H7 (cell line): ENCODE results near the gene CPSF2. TPM values are rescaled to one million over a fixed set of nuclear protein-coding genes. Genes with fewer than 3 reads are reported as not detected.
"Not testable (repeated sequence)": the region's sequence is repeated elsewhere in the genome, so short reads cannot be mapped to it uniquely, and the experiment has no call there.

Experiments
- DNase-seq: peaks from one replicate; pipeline ENCODE4 v3.0.0; 2012
- H3K27me3 ChIP-seq: 2 replicates; pipeline ENCODE4 v1.6.0; 2011; ENCODE audit warnings: mild to moderate bottlenecking, low read length; ENCODE audit not compliant: control insufficient read depth, insufficient read depth
- H3K36me3 ChIP-seq: replicated peaks from 2 replicates; pipeline ENCODE4 v1.5.1; 2011; ENCODE audit warnings: low read length; ENCODE audit not compliant: control insufficient read depth, insufficient read depth
- H3K4me3 ChIP-seq: 2 replicates; pipeline ENCODE4 v1.5.1; 2011; ENCODE audit warnings: low read depth, mild to moderate bottlenecking, control low read depth, low read length, moderate library complexity; ENCODE audit not compliant: insufficient read depth
- total RNA-seq: library from RNA; depleted of rRNA; stranded (reverse); fragments of >200 nt; shearing (Covaris generic); gene quantifications from 2 replicates; pipeline ENCODE4 v1.2.3, GENCODE V29; 2014

Gene CPSF2
- total RNA-seq, 1 experiment from 2014 or later, result 54.8 TPM

DNA sequence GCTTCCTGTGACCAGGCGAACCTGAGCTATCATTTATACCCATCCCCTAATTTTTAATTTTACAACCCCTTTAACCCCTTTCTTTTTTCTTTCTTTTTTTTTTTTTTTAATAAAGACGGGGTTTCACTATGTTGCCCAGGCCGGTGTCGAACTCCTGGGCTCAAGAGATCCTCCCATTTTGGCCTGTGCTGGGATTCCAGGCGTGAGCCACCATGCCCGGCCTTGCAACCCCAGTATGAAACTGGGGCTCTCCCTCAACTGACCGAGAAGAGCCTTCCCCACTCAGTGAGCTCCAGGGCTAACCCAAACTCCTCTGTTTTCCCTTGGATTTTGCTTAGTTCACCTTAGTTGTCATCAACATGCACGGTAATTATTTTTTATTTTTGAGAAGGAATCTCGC lies 992 bp downstream of the CPSF2 start:
- Histone ChIP-seq H3K4me3 (peak overlapping the region; percentile 78), H3K36me3 (peaks cover 7% of the 10 kb centered on the region), H3K27me3 (no peaks in the 10 kb centered on the region)
- DNase-seq, result no peak

DNA sequence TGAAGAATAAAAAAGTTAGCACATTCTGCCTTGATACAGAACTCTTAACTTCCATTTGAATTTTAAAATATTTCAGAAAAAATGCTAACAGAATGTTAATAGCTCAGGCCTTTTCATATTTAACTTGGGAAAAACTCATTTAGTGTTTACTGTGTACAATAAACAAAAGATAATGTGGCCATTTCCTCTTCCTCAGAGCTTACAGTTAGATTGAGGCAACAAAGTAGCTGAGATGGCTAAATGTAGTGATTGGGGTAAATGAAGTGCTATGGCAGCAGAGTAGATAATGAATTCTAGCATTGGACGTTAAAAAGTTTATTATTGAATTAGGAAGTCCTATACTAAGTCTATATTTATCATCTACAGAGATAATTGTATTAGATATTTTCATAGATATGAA lies 12.7 kb downstream of the CPSF2 start:
- no peak for DNase-seq
- Histone ChIP-seq H3K36me3 (peaks cover 26% of the 10 kb centered on the region), H3K27me3 (no peaks in the 10 kb centered on the region), H3K4me3 (no peak overlapping the region)

- DNase-seq, result no peak
- no peak overlapping the region for H3K4me3 ChIP-seq
- no peaks in the 10 kb centered on the region for H3K27me3 ChIP-seq
- peaks cover 27% of the 10 kb centered on the region for H3K36me3 ChIP-seq
Observed at GRCh38 chr14:92135269-92135668, 13.5 kb downstream of the CPSF2 start.

DNA sequence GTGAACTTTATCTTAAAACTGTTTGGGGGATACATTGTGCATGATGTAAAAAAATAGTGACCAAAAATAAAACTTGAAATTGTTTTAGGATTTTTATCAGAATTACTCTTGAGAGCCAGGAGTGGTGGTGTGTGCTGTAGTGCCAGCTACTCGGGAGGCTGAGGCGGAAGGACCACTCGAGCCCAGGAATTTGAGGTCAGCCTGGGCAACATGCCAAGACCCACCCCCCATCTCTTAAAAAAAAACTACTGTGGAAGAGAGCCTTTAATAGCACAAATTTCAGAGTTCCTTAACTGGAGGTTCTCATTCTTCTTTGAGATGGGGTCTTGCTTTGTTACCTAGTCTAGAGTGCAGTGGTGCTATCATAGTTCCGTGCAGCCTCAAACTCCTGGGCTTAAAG lies 21.5 kb downstream of the CPSF2 start:
- Histone ChIP-seq H3K36me3 (peaks cover 26% of the 10 kb centered on the region), H3K27me3 (no peaks in the 10 kb centered on the region), H3K4me3 (no peak overlapping the region)
- no peak for DNase-seq

- DNase-seq, result no peak
- Histone ChIP-seq H3K27me3 (no peaks in the 10 kb centered on the region), H3K4me3 (no peak overlapping the region), H3K36me3 (peaks cover 25% of the 10 kb centered on the region)
Observed at GRCh38 chr14:92143962-92144361, 22.2 kb downstream of the CPSF2 start.

DNA sequence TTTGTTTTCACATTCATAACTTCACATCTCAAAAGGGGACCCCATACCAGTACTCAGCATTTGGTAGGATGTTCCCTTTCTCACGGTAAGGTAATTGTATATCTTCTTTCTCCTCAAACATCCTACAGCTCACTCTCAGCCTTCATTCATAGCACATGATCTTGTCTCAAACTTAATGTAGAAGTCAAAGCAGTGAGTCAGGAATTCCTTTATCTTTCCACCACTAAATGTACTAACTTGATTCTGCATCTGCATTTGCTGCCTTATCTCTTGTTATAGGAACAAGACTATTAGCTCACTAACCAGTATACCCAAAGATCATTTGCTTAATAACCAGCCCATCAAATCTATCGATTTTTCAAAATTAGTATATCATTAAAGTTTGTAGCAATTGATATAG lies 22.9 kb downstream of the CPSF2 start:
- DNase-seq, result no peak
- Histone ChIP-seq H3K27me3 (no peaks in the 10 kb centered on the region), H3K36me3 (peaks cover 25% of the 10 kb centered on the region), H3K4me3 (no peak overlapping the region)

GRCh38 chr14:92153581-92153980 lies 31.8 kb downstream of the CPSF2 start:
- no peaks in the 10 kb centered on the region for H3K27me3 ChIP-seq
- DNase-seq, result no peak
- peaks cover 16% of the 10 kb centered on the region for H3K36me3 ChIP-seq
- no peak overlapping the region for H3K4me3 ChIP-seq

DNA sequence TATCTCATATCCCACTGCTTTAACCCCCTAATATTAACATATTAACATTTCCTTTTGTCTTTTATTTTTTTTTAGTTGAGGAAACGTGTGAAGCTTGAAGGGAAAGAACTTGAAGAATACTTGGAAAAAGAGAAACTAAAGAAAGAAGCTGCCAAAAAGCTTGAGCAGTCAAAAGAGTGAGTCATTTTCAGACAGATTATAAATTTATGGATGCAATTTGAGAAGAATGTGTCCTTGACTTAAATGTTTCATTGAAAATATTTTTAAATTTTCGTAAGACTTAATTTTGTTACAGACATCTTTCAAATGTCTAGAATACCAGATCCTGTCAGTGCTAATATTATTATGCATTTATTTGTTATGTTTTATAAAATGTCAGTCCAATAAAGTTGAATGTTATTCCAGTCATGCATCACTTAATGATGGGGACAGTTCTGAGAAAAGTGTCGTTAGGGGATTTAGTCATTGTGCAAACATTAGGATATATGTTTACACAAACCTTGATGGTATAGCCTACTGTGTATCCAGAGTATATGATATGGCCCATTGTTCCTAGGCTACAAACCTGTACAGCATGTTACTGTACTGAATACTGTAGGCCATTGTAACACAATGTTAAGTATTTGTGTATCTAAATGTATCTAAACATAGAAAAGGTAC lies 32.6 kb downstream of the CPSF2 start:
- Histone ChIP-seq H3K27me3 (no peaks in the 10 kb centered on the region), H3K4me3 (no peak overlapping the region), H3K36me3 (peaks cover 17% of the 10 kb centered on the region)
- DNase-seq, result no peak

GRCh38 chr14:92160619-92161018 lies 38.9 kb downstream of the CPSF2 start:
- no peak for DNase-seq
- peaks cover 28% of the 10 kb centered on the region for H3K36me3 ChIP-seq
- no peaks in the 10 kb centered on the region for H3K27me3 ChIP-seq
- no peak overlapping the region for H3K4me3 ChIP-seq

DNA sequence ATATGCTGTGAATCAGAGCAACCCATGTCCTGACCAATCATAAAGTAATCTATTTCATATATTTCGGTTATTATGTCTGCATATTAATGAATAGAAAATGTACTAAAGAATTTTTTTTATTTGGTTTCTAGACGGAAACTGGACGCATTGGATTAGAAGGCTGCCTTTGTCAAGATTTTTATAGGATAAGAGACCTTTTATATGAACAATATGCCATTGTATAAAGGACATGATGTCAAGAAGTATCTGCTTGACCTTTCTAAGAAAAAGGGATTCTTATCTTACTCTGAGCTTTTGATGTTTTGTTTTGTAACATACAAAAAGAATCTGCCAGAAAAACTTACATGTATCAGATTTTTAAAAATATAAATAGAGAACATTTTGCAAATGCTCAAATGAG lies 39.8 kb downstream of the CPSF2 start:
- H3K4me3 ChIP-seq, result no peak overlapping the region
- peaks cover 27% of the 10 kb centered on the region for H3K36me3 ChIP-seq
- no peaks in the 10 kb centered on the region for H3K27me3 ChIP-seq
- DNase-seq, result no peak

DNA sequence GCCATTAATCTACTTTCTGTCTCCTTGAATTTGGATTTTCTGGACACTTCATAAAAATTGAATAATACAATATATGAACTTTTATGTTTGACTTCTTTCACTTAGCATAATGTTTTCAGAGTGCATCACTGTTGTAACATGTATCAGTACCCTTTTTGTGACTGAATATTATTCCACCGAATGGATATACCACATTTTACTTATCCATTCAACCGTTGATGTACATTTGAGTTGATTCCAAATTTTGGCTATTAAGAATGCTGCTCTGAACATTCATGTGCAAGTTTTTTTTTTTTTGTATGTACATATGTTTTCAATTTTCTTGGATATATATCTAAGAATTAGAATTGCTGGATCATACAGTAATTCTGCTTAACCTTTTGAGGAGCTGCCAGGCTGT lies 43.2 kb downstream of the CPSF2 start:
- H3K27me3 ChIP-seq, result no peaks in the 10 kb centered on the region
- H3K4me3 ChIP-seq, result no peak overlapping the region
- H3K36me3 ChIP-seq, result peaks cover 14% of the 10 kb centered on the region
- no peak for DNase-seq

GRCh38 chr14:92173668-92174067 lies 51.9 kb downstream of the CPSF2 start:
- no peak for DNase-seq
- H3K36me3 ChIP-seq, result no peaks in the 10 kb centered on the region
- no peak overlapping the region for H3K4me3 ChIP-seq

DNA sequence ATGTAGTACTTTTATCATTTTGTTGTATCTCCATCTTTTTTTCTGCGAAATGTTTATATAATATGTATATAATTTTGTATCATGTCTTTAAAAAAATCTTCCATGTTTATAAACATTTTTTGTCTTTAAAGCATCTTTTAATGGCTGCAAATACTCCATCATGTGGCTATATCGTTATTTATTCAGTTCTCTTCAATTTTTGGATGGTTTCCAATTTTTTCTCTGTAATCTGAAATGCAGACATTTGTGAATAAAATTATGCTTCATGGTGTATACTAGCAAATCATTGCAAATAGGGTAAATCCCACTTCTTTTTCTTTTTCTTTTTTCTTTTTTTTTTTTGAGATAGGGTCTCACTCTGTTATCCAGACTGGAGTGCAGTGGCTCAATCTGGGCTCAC lies 54.0 kb downstream of the CPSF2 start:
- Histone ChIP-seq H3K4me3 (no peak overlapping the region), H3K27me3 (no peaks in the 10 kb centered on the region), H3K36me3 (no peaks in the 10 kb centered on the region)
- DNase-seq, result no peak

More at GRCh38 chr14:92173668-92174067, 51.9 kb downstream of the CPSF2 start:
- no peaks in the 10 kb centered on the region for H3K27me3 ChIP-seq

- no peaks in the 10 kb centered on the region for H3K36me3 ChIP-seq
- H3K4me3 ChIP-seq, result no peak overlapping the region
- H3K27me3 ChIP-seq, result no peaks in the 10 kb centered on the region
- no peak for DNase-seq
Observed at GRCh38 chr14:92176476-92176875, 54.7 kb downstream of the CPSF2 start.

DNA sequence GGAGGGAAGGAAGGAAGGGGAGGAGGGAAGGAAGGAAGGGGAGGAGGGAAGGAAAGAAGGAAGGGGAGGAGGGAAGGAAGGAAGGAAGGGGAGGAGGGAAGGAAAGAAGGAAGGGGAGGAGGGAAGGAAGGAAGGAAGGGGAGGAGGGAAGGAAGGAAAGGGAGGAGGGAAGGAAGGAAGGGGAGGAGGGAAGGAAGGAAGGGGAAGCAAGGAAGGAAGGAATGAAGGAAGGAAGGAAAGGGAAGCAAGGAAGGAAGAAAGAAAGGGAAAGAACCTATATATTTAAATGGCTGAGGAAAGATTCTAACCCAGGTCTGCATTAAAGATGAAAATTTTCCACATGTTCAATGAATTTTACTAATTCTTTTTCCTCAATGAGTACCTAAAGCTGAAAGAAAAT lies 57.4 kb downstream of the CPSF2 start:
- H3K36me3 ChIP-seq, result not testable (repeated sequence)

DNA sequence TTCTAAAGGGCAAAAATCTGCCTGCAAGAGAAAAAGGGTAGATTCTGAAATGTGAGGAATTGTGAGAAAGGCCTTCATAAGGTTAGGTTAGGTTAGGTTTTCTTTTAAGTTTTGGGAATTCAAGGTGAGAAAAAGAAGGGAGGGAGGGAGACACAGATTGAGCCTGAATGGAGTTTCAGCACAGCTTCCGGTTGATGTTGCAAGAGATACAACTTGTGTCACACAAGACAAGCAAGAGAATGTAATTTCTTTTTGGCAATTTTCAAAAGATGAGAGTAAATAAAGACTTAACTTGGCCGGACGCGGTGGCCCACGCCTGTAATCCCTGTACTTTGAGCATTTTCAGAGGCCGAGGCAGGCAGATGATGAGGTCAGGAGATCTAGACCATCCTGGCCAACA lies 63.8 kb downstream of the CPSF2 start:
- no peaks in the 10 kb centered on the region for H3K27me3 ChIP-seq
- no peak for DNase-seq
- no peaks in the 10 kb centered on the region for H3K36me3 ChIP-seq
- H3K4me3 ChIP-seq, result no peak overlapping the region

More for the DNA sequence above, 57.4 kb downstream of the CPSF2 start:
- DNase-seq, H3K27me3 ChIP-seq, H3K4me3 ChIP-seq: not testable (repeated sequence)
